ENCODE data around the gene PABPC3.

The PABPC3 gene

GRCh38 chr13:25097426-25097825, 1.5 kb downstream of the PABPC3 start:
- Histone ChIP-seq H3K4me3 (ENCODE audit: low read depth in 1 of 2, low read length in 2 of 2) (no peak overlapping the region), H3K9me3 (ENCODE audit: insufficient read depth, low read length, severe bottlenecking) (no peaks in the 10 kb centered on the region), H3K36me3 (ENCODE audit: insufficient read depth, low read length) (no peaks in the 10 kb centered on the region), H3K79me2 (ENCODE audit: insufficient read depth, low read length) (no peaks in the 10 kb centered on the region), H3K27ac (ENCODE audit: low read length) (no peak overlapping the region), H3K9ac (ENCODE audit: low read depth, low read length) (no peak overlapping the region), H2AFZ (ENCODE audit: low read depth, low read length) (no peak overlapping the region), H3K4me1 (ENCODE audit: insufficient read depth, low read length) (no peaks in the 10 kb centered on the region), H3K4me2 (ENCODE audit: insufficient read depth, low read length) (no peak overlapping the region), H3K27me3 (ENCODE audit: insufficient read depth, low read length, poor library complexity) (no peaks in the 10 kb centered on the region), H4K20me1 (ENCODE audit: insufficient read depth, low read length) (no peaks in the 10 kb centered on the region)
- no peak for ATAC-seq (ENCODE audit: insufficient read depth, low read depth)
- TF ChIP-seq EZH2 (IDR thresholded peaks at IDR 0.05; ENCODE audit: borderline replicate concordance, low read depth, low read length, severe bottlenecking): no peak
- TF ChIP-seq CTCF (IDR thresholded peaks at IDR 0.05; ENCODE audit: borderline replicate concordance, extremely low read depth, low read length, poor library complexity, severe bottlenecking): no peak
- DNase-seq: no peak

GRCh38 chr13:25103711-25104110, 7.8 kb downstream of the PABPC3 start:
- Histone ChIP-seq H3K9me3 (ENCODE audit: insufficient read depth, low read length, severe bottlenecking) (no peaks in the 10 kb centered on the region), H3K4me2 (ENCODE audit: insufficient read depth, low read length) (no peak overlapping the region), H3K4me1 (ENCODE audit: insufficient read depth, low read length) (no peaks in the 10 kb centered on the region), H3K27me3 (ENCODE audit: insufficient read depth, low read length, poor library complexity) (no peaks in the 10 kb centered on the region), H3K4me3 (ENCODE audit: low read depth in 1 of 2, low read length in 2 of 2) (no peak overlapping the region), H3K9ac (ENCODE audit: low read depth, low read length) (no peak overlapping the region), H3K27ac (ENCODE audit: low read length) (no peak overlapping the region), H4K20me1 (ENCODE audit: insufficient read depth, low read length) (no peaks in the 10 kb centered on the region), H2AFZ (ENCODE audit: low read depth, low read length) (no peak overlapping the region), H3K36me3 (ENCODE audit: insufficient read depth, low read length) (no peaks in the 10 kb centered on the region), H3K79me2 (ENCODE audit: insufficient read depth, low read length) (no peaks in the 10 kb centered on the region)
- DNase-seq (no peak), ATAC-seq (ENCODE audit: insufficient read depth, low read depth) (no peak)
- TF ChIP-seq EZH2 (IDR thresholded peaks at IDR 0.05; ENCODE audit: borderline replicate concordance, low read depth, low read length, severe bottlenecking): no peak
- TF ChIP-seq CTCF (IDR thresholded peaks at IDR 0.05; ENCODE audit: borderline replicate concordance, extremely low read depth, low read length, poor library complexity, severe bottlenecking): no peak

- Histone ChIP-seq H3K4me2 (ENCODE audit: insufficient read depth, low read length) (no peak overlapping the region), H3K79me2 (ENCODE audit: insufficient read depth, low read length) (no peaks in the 10 kb centered on the region), H3K4me1 (ENCODE audit: insufficient read depth, low read length) (no peaks in the 10 kb centered on the region), H3K9me3 (ENCODE audit: insufficient read depth, low read length, severe bottlenecking) (no peaks in the 10 kb centered on the region), H2AFZ (ENCODE audit: low read depth, low read length) (no peak overlapping the region), H3K27ac (ENCODE audit: low read length) (no peak overlapping the region), H3K9ac (ENCODE audit: low read depth, low read length) (no peak overlapping the region), H4K20me1 (ENCODE audit: insufficient read depth, low read length) (no peaks in the 10 kb centered on the region), H3K36me3 (ENCODE audit: insufficient read depth, low read length) (no peaks in the 10 kb centered on the region), H3K4me3 (ENCODE audit: low read depth in 1 of 2, low read length in 2 of 2) (no peak overlapping the region), H3K27me3 (ENCODE audit: insufficient read depth, low read length, poor library complexity) (peaks cover 11% of the 10 kb centered on the region)
- TF ChIP-seq EZH2 (IDR thresholded peaks at IDR 0.05; ENCODE audit: borderline replicate concordance, low read depth, low read length, severe bottlenecking) (no peak), CTCF (IDR thresholded peaks at IDR 0.05; ENCODE audit: borderline replicate concordance, extremely low read depth, low read length, poor library complexity, severe bottlenecking) (no peak)
- DNase-seq (no peak), ATAC-seq (ENCODE audit: insufficient read depth, low read depth) (no peak)
Observed at GRCh38 chr13:25109341-25109740, 13.4 kb downstream of the PABPC3 start.
